ENCODE data around the gene INSC. TPM values are rescaled to one million over a fixed set of nuclear protein-coding genes. Genes with fewer than 3 reads are reported as not detected.

INSC gene
- total and polyA plus RNA-seq, 2 of the 13 experiments (the other 11 are each of a cell fraction or from before 2014, with no cell fraction given): 0.09 TPM; not detected in 1

DNA sequence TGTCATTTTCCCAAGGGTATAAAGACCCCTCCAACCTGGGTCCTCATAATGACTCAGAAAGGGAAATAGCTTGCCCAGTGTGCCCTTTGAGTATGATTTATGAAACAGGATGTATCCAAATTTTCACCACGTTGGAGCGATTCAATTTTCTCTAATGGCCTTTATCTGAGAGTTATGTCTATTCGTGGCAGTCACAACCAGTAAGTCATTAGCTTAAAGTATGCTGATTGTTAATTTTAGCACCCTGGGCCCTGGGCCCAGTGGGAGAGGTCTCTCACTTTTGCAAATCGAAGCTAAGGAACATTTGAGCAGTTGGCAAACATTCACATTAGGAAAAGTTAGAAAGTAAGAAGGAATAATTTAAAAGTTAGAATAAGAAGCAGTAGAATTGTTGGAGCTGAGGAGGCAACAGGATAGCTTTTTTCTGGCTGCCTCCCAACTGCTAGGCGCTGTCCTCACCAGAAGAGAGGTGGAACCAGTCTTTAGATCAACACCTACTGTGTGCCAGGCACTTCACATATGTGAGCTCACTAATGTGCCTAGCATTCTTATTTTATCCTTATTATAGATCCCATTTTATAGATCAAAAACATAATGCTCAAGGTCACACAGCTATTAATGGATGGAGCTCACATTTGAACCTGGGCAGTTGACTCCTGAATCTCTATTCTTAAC is 24.5 kb downstream of the INSC start:
- no peak for FAIRE-seq
- no peaks in the 10 kb centered on the region for H3K79me2 ChIP-seq (ENCODE audit: insufficient read depth, low read length)
- intact Hi-C loops (cut with micrococcal nuclease; ENCODE audit: unreplicated experiment): no loop called here
- ATAC-seq: no peak
- H3K4me1 ChIP-seq (ENCODE audit: insufficient read depth, low read length): no peaks in the 10 kb centered on the region
- H3K9me3 ChIP-seq (ENCODE audit: low read length): no peaks in the 10 kb centered on the region
- TF ChIP-seq, protein P1, sequence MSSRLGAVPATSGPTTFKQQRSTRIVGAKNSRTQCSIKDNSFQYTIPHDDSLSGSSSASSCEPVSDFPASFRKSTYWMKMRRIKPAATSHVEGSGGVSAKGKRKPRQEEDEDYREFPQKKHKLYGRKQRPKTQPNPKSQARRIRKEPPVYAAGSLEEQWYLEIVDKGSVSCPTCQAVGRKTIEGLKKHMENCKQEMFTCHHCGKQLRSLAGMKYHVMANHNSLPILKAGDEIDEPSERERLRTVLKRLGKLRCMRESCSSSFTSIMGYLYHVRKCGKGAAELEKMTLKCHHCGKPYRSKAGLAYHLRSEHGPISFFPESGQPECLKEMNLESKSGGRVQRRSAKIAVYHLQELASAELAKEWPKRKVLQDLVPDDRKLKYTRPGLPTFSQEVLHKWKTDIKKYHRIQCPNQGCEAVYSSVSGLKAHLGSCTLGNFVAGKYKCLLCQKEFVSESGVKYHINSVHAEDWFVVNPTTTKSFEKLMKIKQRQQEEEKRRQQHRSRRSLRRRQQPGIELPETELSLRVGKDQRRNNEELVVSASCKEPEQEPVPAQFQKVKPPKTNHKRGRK (CRISPR knock-in tag; IDR thresholded peaks at IDR 0.05): no peak
- TF ChIP-seq SIN3A (IDR thresholded peaks at IDR 0.05; ENCODE audit: borderline replicate concordance, low read depth, low read length) (no peak), ZC3H4 (CRISPR knock-in tag; IDR thresholded peaks at IDR 0.05; ENCODE audit: borderline replicate concordance) (no peak), ZNF224 (CRISPR knock-in tag; IDR thresholded peaks at IDR 0.05) (no peak), PITX1 (CRISPR knock-in tag; IDR thresholded peaks at IDR 0.05) (no peak), YY1 (IDR thresholded peaks at IDR 0.05; ENCODE audit: insufficient read depth, insufficient replicate concordance, low read depth, low read length) (no peak), ZFP36 (IDR thresholded peaks at IDR 0.05; ENCODE audit: borderline replicate concordance, low read depth, low read length, partially characterized antibody) (no peak), GPN1 (CRISPR knock-in tag; IDR thresholded peaks at IDR 0.05; ENCODE audit: borderline replicate concordance) (no peak), ZNF296 (CRISPR knock-in tag; conservative IDR thresholded peaks at IDR 0.05) (no peak)
- TF ChIP-seq, protein P2, sequence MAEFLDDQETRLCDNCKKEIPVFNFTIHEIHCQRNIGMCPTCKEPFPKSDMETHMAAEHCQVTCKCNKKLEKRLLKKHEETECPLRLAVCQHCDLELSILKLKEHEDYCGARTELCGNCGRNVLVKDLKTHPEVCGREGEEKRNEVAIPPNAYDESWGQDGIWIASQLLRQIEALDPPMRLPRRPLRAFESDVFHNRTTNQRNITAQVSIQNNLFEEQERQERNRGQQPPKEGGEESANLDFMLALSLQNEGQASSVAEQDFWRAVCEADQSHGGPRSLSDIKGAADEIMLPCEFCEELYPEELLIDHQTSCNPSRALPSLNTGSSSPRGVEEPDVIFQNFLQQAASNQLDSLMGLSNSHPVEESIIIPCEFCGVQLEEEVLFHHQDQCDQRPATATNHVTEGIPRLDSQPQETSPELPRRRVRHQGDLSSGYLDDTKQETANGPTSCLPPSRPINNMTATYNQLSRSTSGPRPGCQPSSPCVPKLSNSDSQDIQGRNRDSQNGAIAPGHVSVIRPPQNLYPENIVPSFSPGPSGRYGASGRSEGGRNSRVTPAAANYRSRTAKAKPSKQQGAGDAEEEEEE (CRISPR knock-in tag; IDR thresholded peaks at IDR 0.05; ENCODE audit: borderline replicate concordance): no peak
- TF ChIP-seq, protein P3, sequence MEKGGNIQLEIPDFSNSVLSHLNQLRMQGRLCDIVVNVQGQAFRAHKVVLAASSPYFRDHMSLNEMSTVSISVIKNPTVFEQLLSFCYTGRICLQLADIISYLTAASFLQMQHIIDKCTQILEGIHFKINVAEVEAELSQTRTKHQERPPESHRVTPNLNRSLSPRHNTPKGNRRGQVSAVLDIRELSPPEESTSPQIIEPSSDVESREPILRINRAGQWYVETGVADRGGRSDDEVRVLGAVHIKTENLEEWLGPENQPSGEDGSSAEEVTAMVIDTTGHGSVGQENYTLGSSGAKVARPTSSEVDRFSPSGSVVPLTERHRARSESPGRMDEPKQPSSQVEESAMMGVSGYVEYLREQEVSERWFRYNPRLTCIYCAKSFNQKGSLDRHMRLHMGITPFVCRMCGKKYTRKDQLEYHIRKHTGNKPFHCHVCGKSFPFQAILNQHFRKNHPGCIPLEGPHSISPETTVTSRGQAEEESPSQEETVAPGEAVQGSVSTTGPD (CRISPR knock-in tag; IDR thresholded peaks at IDR 0.05): no peak
- TF ChIP-seq, protein P4, sequence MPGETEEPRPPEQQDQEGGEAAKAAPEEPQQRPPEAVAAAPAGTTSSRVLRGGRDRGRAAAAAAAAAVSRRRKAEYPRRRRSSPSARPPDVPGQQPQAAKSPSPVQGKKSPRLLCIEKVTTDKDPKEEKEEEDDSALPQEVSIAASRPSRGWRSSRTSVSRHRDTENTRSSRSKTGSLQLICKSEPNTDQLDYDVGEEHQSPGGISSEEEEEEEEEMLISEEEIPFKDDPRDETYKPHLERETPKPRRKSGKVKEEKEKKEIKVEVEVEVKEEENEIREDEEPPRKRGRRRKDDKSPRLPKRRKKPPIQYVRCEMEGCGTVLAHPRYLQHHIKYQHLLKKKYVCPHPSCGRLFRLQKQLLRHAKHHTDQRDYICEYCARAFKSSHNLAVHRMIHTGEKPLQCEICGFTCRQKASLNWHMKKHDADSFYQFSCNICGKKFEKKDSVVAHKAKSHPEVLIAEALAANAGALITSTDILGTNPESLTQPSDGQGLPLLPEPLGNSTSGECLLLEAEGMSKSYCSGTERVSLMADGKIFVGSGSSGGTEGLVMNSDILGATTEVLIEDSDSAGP (CRISPR knock-in tag; IDR thresholded peaks at IDR 0.05; ENCODE audit: borderline replicate concordance): no peak
- ChIA-PET CTCF (ENCODE audit: low intra/inter-chr PET ratio, low total read pairs) (no interaction called here), POLR2A (no interaction called here)
- no TSS peak for BruUV-seq (replicated peaks)
- 1% methylated on average over 5 of the region's 5 CpGs for WGBS (ENCODE audit: low lambda C conversion rate)
- no peak overlapping the region for H3K27ac ChIP-seq (ENCODE audit: extremely low read length, insufficient read depth, low read length)
- H3K9ac ChIP-seq (ENCODE audit: insufficient read depth, low read depth, low read length): no peak overlapping the region
- no peak overlapping the region for H3K4me2 ChIP-seq (ENCODE audit: low read depth, low read length)
- H3K27me3 ChIP-seq (ENCODE audit: control insufficient read depth in 1 of 2, insufficient read depth in 2 of 2, low read length in 2 of 2): no peaks in the 10 kb centered on the region
- no peaks in the 10 kb centered on the region for H3K36me3 ChIP-seq (replicated peaks in 1 of 2; ENCODE audit: control insufficient read depth in 1 of 2, insufficient read depth in 2 of 2, low read length in 2 of 2)
- no peaks in the 10 kb centered on the region for H4K20me1 ChIP-seq (ENCODE audit: insufficient read depth, low read length)
- H2AFZ ChIP-seq (ENCODE audit: low read length): no peak overlapping the region
- in situ Hi-C loops (cut with HindIII; ENCODE audit: extremely low pct_ligation_motif_present, low pct_unique_long_range_greater_than_20kb): no loop called here
- no peak overlapping the region for H3K4me3 ChIP-seq (replicated peaks in 1 of 3; ENCODE audit: insufficient read depth in 1 of 3, low read depth in 2 of 3, low read length in 3 of 3)
- DNase-seq (ENCODE audit: low spot score): no peak

Data from HepG2 (cell line).